ENCODE results near the gene PPP6R1.

The PPP6R1 gene

DNA sequence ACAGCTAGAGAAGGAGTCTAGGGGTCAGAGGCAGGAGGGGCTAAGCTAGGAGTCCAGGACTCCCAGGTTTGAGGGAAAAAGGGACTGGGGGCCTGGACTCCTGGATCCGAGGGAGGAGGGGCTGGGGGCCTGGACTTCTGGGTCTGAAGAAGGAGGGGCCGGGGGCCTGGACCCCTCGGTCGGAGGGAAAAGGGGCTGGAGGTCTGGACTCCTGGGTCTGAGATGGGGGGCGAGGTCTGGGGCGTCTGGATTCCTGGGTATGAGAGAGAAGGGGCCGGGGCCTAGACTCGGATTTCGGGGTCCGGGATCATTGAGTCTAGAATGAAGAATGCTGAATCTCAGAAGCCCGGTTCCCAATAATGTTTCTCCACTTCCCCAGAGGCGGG, 43.5 kb upstream of the PPP6R1 start:
- Histone ChIP-seq H3K14ac (ENCODE audit: low read length) (no peak overlapping the region), H3K27ac (replicated peaks; ENCODE audit: low read length) (no peak overlapping the region), H2BK15ac (ENCODE audit: low read length) (no peak overlapping the region), H2BK5ac (ENCODE audit: low read length) (peak overlapping the region; percentile 84), H2AFZ (ENCODE audit: low read length) (no peak overlapping the region), H3K18ac (ENCODE audit: low read length) (peak overlapping the region; percentile 55), H4K91ac (ENCODE audit: low read depth, low read length, poor library complexity) (no peak overlapping the region), H3K79me1 (ENCODE audit: low read depth, low read length) (no peaks in the 10 kb centered on the region), H3K4me3 (ENCODE audit: low read length in 2 of 2) (no peak overlapping the region), H4K8ac (ENCODE audit: low read depth, low read length) (no peak overlapping the region), H3K27me3 (ENCODE audit: control insufficient read depth in 3 of 3, insufficient read depth in 3 of 3, low read depth in 1 of 3, low read length in 3 of 3) (no peaks in the 10 kb centered on the region), H3K9me3 (replicated peaks in 1 of 2; ENCODE audit: control insufficient read depth in 2 of 2, insufficient read depth in 1 of 2, low read depth in 1 of 2, low read length in 2 of 2) (peaks cover 0 to 2% of the 10 kb centered on the region in 2 donors), H3K36me3 (replicated peaks in 1 of 2; ENCODE audit: control insufficient read depth in 2 of 2, insufficient read depth in 2 of 2, low read length in 2 of 2) (peaks cover 47 to 72% of the 10 kb centered on the region in 2 donors), H3K9ac (ENCODE audit: low read depth, low read length, poor library complexity) (no peak overlapping the region), H3K23ac (ENCODE audit: low read depth, low read length, poor library complexity) (peak overlapping the region; percentile 69), H3K4me2 (ENCODE audit: insufficient read depth, low read length, poor library complexity, severe bottlenecking) (no peak overlapping the region), H3K4me1 (ENCODE audit: control insufficient read depth in 2 of 2, insufficient read depth in 1 of 2, low read depth in 1 of 2, low read length in 2 of 2) (peaks cover 13 to 14% of the 10 kb centered on the region in 2 donors), H2BK120ac (ENCODE audit: low read depth, low read length) (no peak overlapping the region), H3K4ac (ENCODE audit: low read length) (no peak overlapping the region), H2BK12ac (ENCODE audit: low read length) (peak overlapping the region; percentile 50), H2AK5ac (ENCODE audit: low read depth, low read length) (peak overlapping the region; percentile 64)
- no peak for DNase-seq (ENCODE audit: low spot score)
- no CpG with 5 or more reads among the region's 12 CpGs for WGBS, 2 donors (ENCODE audit: extremely low coverage in 2 of 2, insufficient read length in 2 of 2, insufficient replicate concordance in 1 of 2)

- Histone ChIP-seq H3K14ac (ENCODE audit: low read length) (peak overlapping the region; percentile 83), H3K4me3 (ENCODE audit: low read length in 2 of 2) (no peak overlapping the region), H3K79me1 (ENCODE audit: low read depth, low read length) (no peaks in the 10 kb centered on the region), H3K9ac (ENCODE audit: low read depth, low read length, poor library complexity) (peak overlapping the region; percentile 82), H2BK15ac (ENCODE audit: low read length) (no peak overlapping the region), H3K4me2 (ENCODE audit: insufficient read depth, low read length, poor library complexity, severe bottlenecking) (peak overlapping the region; percentile 46), H4K91ac (ENCODE audit: low read depth, low read length, poor library complexity) (peak overlapping the region; percentile 83), H2BK12ac (ENCODE audit: low read length) (peak overlapping the region; percentile 50), H3K4me1 (ENCODE audit: control insufficient read depth in 2 of 2, insufficient read depth in 1 of 2, low read depth in 1 of 2, low read length in 2 of 2) (peaks cover 13 to 14% of the 10 kb centered on the region in 2 donors), H3K9me3 (replicated peaks in 1 of 2; ENCODE audit: control insufficient read depth in 2 of 2, insufficient read depth in 1 of 2, low read depth in 1 of 2, low read length in 2 of 2) (peaks cover 0 to 2% of the 10 kb centered on the region in 2 donors), H3K36me3 (replicated peaks in 1 of 2; ENCODE audit: control insufficient read depth in 2 of 2, insufficient read depth in 2 of 2, low read length in 2 of 2) (peaks cover 45 to 69% of the 10 kb centered on the region in 2 donors), H3K27ac (replicated peaks; ENCODE audit: low read length) (peak overlapping the region; percentile 92), H3K18ac (ENCODE audit: low read length) (peak overlapping the region; percentile 84), H3K27me3 (ENCODE audit: control insufficient read depth in 3 of 3, insufficient read depth in 3 of 3, low read depth in 1 of 3, low read length in 3 of 3) (no peaks in the 10 kb centered on the region), H3K4ac (ENCODE audit: low read length) (no peak overlapping the region), H3K23ac (ENCODE audit: low read depth, low read length, poor library complexity) (peak overlapping the region; percentile 81), H4K8ac (ENCODE audit: low read depth, low read length) (peak overlapping the region; percentile 66), H2BK5ac (ENCODE audit: low read length) (peak overlapping the region; percentile 84), H2AK5ac (ENCODE audit: low read depth, low read length) (peak overlapping the region; percentile 90), H2AFZ (ENCODE audit: low read length) (peak overlapping the region; percentile 79), H2BK120ac (ENCODE audit: low read depth, low read length) (peak overlapping the region; percentile 44)
- WGBS, 2 donors (ENCODE audit: extremely low coverage in 2 of 2, insufficient read length in 2 of 2, insufficient replicate concordance in 1 of 2), result no CpG with 5 or more reads among the region's 42 CpGs
- peak; percentile 91 for DNase-seq (ENCODE audit: low spot score)
These were observed 42.9 kb upstream of the PPP6R1 start for GRCh38 chr19:55301459-55302317.

DNA sequence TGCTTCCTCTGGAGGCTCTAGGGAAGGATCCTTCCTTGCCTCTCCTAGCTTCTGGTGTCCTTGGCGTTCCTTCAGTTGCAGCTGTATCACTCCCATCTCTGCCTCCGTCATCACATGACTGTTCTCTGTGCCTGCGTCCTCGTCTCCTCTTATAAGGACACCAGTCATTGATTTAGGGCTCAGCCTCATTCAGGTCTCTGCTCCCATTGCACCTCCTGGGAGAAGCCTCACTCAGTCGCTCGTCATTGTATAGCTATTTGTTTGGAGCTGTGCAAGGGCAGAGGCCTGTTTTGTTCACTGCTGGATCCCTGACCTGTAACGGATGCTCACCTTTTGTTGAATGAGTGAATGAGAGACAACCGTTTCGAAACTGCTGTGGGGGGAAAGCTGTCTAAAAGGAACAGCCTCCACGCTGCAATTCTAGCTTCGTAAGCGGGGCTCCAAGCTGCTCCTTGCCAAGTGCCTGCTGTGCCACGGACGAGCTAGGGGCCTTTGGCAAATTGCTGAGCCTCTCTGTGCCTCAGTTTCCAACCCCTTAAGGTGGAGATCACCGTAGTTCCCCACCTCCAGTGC, 42.2 kb upstream of the PPP6R1 start:
- no peak overlapping the region for H3K4me3 ChIP-seq (ENCODE audit: low read length in 2 of 2)
- H3K36me3 ChIP-seq (replicated peaks in 1 of 2; ENCODE audit: control insufficient read depth in 2 of 2, insufficient read depth in 2 of 2, low read length in 2 of 2), result peaks cover 41 to 66% of the 10 kb centered on the region in 2 donors
- H3K79me1 ChIP-seq (ENCODE audit: low read depth, low read length), result no peaks in the 10 kb centered on the region
- no peak overlapping the region for H2AFZ ChIP-seq (ENCODE audit: low read length)
- H2BK120ac ChIP-seq (ENCODE audit: low read depth, low read length), result peak overlapping the region; percentile 44
- DNase-seq (ENCODE audit: low spot score), result peak; percentile 63
- H3K4me2 ChIP-seq (ENCODE audit: insufficient read depth, low read length, poor library complexity, severe bottlenecking), result peak overlapping the region; percentile 46
- H2BK15ac ChIP-seq (ENCODE audit: low read length), result no peak overlapping the region
- peak overlapping the region; percentile 83 for H3K14ac ChIP-seq (ENCODE audit: low read length)
- H3K18ac ChIP-seq (ENCODE audit: low read length), result peak overlapping the region; percentile 84
- H2BK12ac ChIP-seq (ENCODE audit: low read length), result peak overlapping the region; percentile 50
- no peak overlapping the region for H3K4ac ChIP-seq (ENCODE audit: low read length)
- H2AK5ac ChIP-seq (ENCODE audit: low read depth, low read length), result peak overlapping the region; percentile 90
- H3K27ac ChIP-seq (replicated peaks; ENCODE audit: low read length), result peak overlapping the region; percentile 92
- no peaks in the 10 kb centered on the region for H3K27me3 ChIP-seq (ENCODE audit: control insufficient read depth in 3 of 3, insufficient read depth in 3 of 3, low read depth in 1 of 3, low read length in 3 of 3)
- H3K9me3 ChIP-seq (replicated peaks in 1 of 2; ENCODE audit: control insufficient read depth in 2 of 2, insufficient read depth in 1 of 2, low read depth in 1 of 2, low read length in 2 of 2), result peaks cover 0 to 2% of the 10 kb centered on the region in 2 donors
- H3K23ac ChIP-seq (ENCODE audit: low read depth, low read length, poor library complexity), result peak overlapping the region; percentile 81
- H3K9ac ChIP-seq (ENCODE audit: low read depth, low read length, poor library complexity), result peak overlapping the region; percentile 82
- peak overlapping the region; percentile 84 for H2BK5ac ChIP-seq (ENCODE audit: low read length)
- H3K4me1 ChIP-seq (ENCODE audit: control insufficient read depth in 2 of 2, insufficient read depth in 1 of 2, low read depth in 1 of 2, low read length in 2 of 2), result peaks cover 13 to 14% of the 10 kb centered on the region in 2 donors
- H4K91ac ChIP-seq (ENCODE audit: low read depth, low read length, poor library complexity), result peak overlapping the region; percentile 83
- H4K8ac ChIP-seq (ENCODE audit: low read depth, low read length), result peak overlapping the region; percentile 66
- WGBS, 2 donors (ENCODE audit: extremely low coverage in 2 of 2, insufficient read length in 2 of 2, insufficient replicate concordance in 1 of 2), result no CpG with 5 or more reads among the region's 15 CpGs

- no peak overlapping the region for H3K14ac ChIP-seq (ENCODE audit: low read length)
- H3K18ac ChIP-seq (ENCODE audit: low read length), result no peak overlapping the region
- no peaks in the 10 kb centered on the region for H3K27me3 ChIP-seq (ENCODE audit: control insufficient read depth in 3 of 3, insufficient read depth in 3 of 3, low read depth in 1 of 3, low read length in 3 of 3)
- H3K79me1 ChIP-seq (ENCODE audit: low read depth, low read length), result no peaks in the 10 kb centered on the region
- H3K4me3 ChIP-seq (ENCODE audit: low read length in 2 of 2), result peak overlapping the region in 1 of 2 donors; percentile 3
- no peak overlapping the region for H3K4me2 ChIP-seq (ENCODE audit: insufficient read depth, low read length, poor library complexity, severe bottlenecking)
- no peak for DNase-seq (ENCODE audit: low spot score)
- peaks cover 13 to 14% of the 10 kb centered on the region in 2 donors for H3K4me1 ChIP-seq (ENCODE audit: control insufficient read depth in 2 of 2, insufficient read depth in 1 of 2, low read depth in 1 of 2, low read length in 2 of 2)
- H2BK12ac ChIP-seq (ENCODE audit: low read length), result no peak overlapping the region
- no CpG with 5 or more reads among the region's 10 CpGs for WGBS, 2 donors (ENCODE audit: extremely low coverage in 2 of 2, insufficient read length in 2 of 2, insufficient replicate concordance in 1 of 2)
- H3K9me3 ChIP-seq (replicated peaks in 1 of 2; ENCODE audit: control insufficient read depth in 2 of 2, insufficient read depth in 1 of 2, low read depth in 1 of 2, low read length in 2 of 2), result peaks cover 0 to 2% of the 10 kb centered on the region in 2 donors
- H3K4ac ChIP-seq (ENCODE audit: low read length), result no peak overlapping the region
- no peak overlapping the region for H2BK5ac ChIP-seq (ENCODE audit: low read length)
- H4K8ac ChIP-seq (ENCODE audit: low read depth, low read length), result no peak overlapping the region
- peaks cover 38 to 65% of the 10 kb centered on the region in 2 donors for H3K36me3 ChIP-seq (replicated peaks in 1 of 2; ENCODE audit: control insufficient read depth in 2 of 2, insufficient read depth in 2 of 2, low read length in 2 of 2)
- H2BK15ac ChIP-seq (ENCODE audit: low read length), result no peak overlapping the region
- no peak overlapping the region for H4K91ac ChIP-seq (ENCODE audit: low read depth, low read length, poor library complexity)
- no peak overlapping the region for H3K27ac ChIP-seq (replicated peaks; ENCODE audit: low read length)
- H3K23ac ChIP-seq (ENCODE audit: low read depth, low read length, poor library complexity), result no peak overlapping the region
- no peak overlapping the region for H2AK5ac ChIP-seq (ENCODE audit: low read depth, low read length)
- H2AFZ ChIP-seq (ENCODE audit: low read length), result no peak overlapping the region
- H2BK120ac ChIP-seq (ENCODE audit: low read depth, low read length), result no peak overlapping the region
- peak overlapping the region; percentile 47 for H3K9ac ChIP-seq (ENCODE audit: low read depth, low read length, poor library complexity)
These were observed 41.2 kb upstream of the PPP6R1 start for GRCh38 chr19:55299991-55300390.
